HepG2 (cell line): ENCODE results near the gene BEGAIN. TPM values are rescaled to one million over a fixed set of nuclear protein-coding genes. Genes with fewer than 3 reads are reported as not detected.

Experiments
- ATAC-seq: fragments of 200-7000 bp; cut with Tn5 transposase; 3 replicates; pipeline ENCODE4 v1.9.1; 2020; ENCODE audit warnings: mild to moderate bottlenecking, moderate library complexity
- BruUV-seq: library from RNA; stranded (reverse); fragments of 400-500 nt; replicated peaks from 2 replicates; lab custom pipeline; 2021; lab: Mats Ljungman, UMichigan
- CTCF ChIA-PET: fragments of 300-600 bp; formaldehyde crosslinking; extraction: SDS; loops from one replicate; lab custom pipeline; 2021; ENCODE audit warnings: low total read pairs, inconsistent platforms, low intra/inter-chr PET ratio; lab: Yijun Ruan, JAX
- POLR2A ChIA-PET: fragments of 350-600 bp; sonication (Branson Sonifier 250); formaldehyde crosslinking; loops from one replicate; lab custom pipeline; 2020; ENCODE audit warnings: antibody characterized with exemption, inconsistent platforms; lab: Yijun Ruan, JAX
- DNase-seq: peaks from one replicate; pipeline ENCODE4 v3.0.0-alpha.2; 2015; ENCODE audit warnings: low spot score
- FAIRE-seq: peaks from 3 replicates; lab custom pipeline; 2011; peaks lifted over from hg19 to GRCh38; lab: Jason Lieb, UNC
- H2AFZ ChIP-seq: one replicate; pipeline ENCODE4 v1.6.1; 2011; ENCODE audit warnings: low read length, inconsistent platforms
- H3K27ac ChIP-seq: fragments of 300-600 bp; 3 replicates; pipeline ENCODE4 v1.8.0; 2011; ENCODE audit warnings: mixed run types, mild to moderate bottlenecking, mixed read lengths, low read length, inconsistent platforms; ENCODE audit not compliant: insufficient read depth; ENCODE audit errors: extremely low read length
- H3K27me3 ChIP-seq, 2 experiments: fragments of 200-600 bp in 1 of 2; 2 replicates in 1 of 2; 3 replicates in 1 of 2; pipeline versions ENCODE4 v1.6.0 to v1.8.0; 2011; ENCODE audit warnings: low read length in 2 of 2, mild to moderate bottlenecking in 2 of 2, moderate library complexity in 2 of 2, inconsistent platforms in 1 of 2; ENCODE audit not compliant: insufficient read depth in 2 of 2, control insufficient read depth in 1 of 2
- H3K36me3 ChIP-seq, 2 experiments: fragments of 200-600 bp in 1 of 2; replicated peaks in 1 of 2; 2 replicates in 1 of 2; 3 replicates in 1 of 2; pipeline versions ENCODE4 v1.5.1 to v1.8.0; 2011; ENCODE audit warnings: low read length in 2 of 2, inconsistent platforms in 1 of 2; ENCODE audit not compliant: insufficient read depth in 2 of 2, control insufficient read depth in 1 of 2
- H3K4me1 ChIP-seq: 2 replicates; pipeline ENCODE4 v1.5.1; 2012; ENCODE audit warnings: low read length, inconsistent platforms; ENCODE audit not compliant: insufficient read depth
- H3K4me2 ChIP-seq: 2 replicates; pipeline ENCODE4 v1.6.0; 2011; ENCODE audit warnings: low read depth, low read length, inconsistent platforms
- H3K4me3 ChIP-seq, 3 experiments: fragments of 200-600 bp in 1 of 3; sonication (generic), shearing (Covaris generic) in 1 of 3; replicated peaks in 1 of 3; 2 replicates each; pipeline ENCODE4 v1.5.1; 2011 to 2016; ENCODE audit warnings: low read length in 3 of 3, inconsistent platforms in 2 of 3, low read depth in 2 of 3, mild to moderate bottlenecking in 2 of 3, control low read depth in 1 of 3, mixed read lengths in 1 of 3; ENCODE audit not compliant: insufficient read depth in 1 of 3
- H3K79me2 ChIP-seq: one replicate; pipeline ENCODE4 v1.6.1; 2011; ENCODE audit warnings: low read length, inconsistent platforms; ENCODE audit not compliant: insufficient read depth
- H3K9ac ChIP-seq: 2 replicates; pipeline ENCODE4 v1.6.0; 2011; ENCODE audit warnings: mild to moderate bottlenecking, low read depth, low read length, inconsistent platforms; ENCODE audit not compliant: insufficient read depth
- H3K9me3 ChIP-seq: 2 replicates; pipeline ENCODE4 v1.5.1; 2012; ENCODE audit warnings: mild to moderate bottlenecking, low read length
- H4K20me1 ChIP-seq: 2 replicates; pipeline ENCODE4 v1.6.0; 2011; ENCODE audit warnings: inconsistent platforms, mild to moderate bottlenecking, low read length, moderate library complexity; ENCODE audit not compliant: insufficient read depth
- FOSL1 ChIP-seq: sonication (generic); formaldehyde crosslinking; IDR thresholded peaks from 2 replicates; pipeline ENCODE4 v1.9.0; 2021; ENCODE audit warnings: missing genetic modification reagents, borderline replicate concordance
- FOXP1 ChIP-seq, 2 experiments: fragments of 450-650 bp in 1 of 2; IDR thresholded peaks; 2 replicates each; pipeline ENCODE4 v1.6.1; 2017 to 2018; ENCODE audit warnings: antibody characterized with exemption in 1 of 2
- HMGA1 ChIP-seq: sonication (generic); formaldehyde crosslinking; conservative IDR thresholded peaks from 2 replicates; pipeline ENCODE4 v1.4.0; 2020; ENCODE audit warnings: missing genetic modification reagents
- MED13 ChIP-seq: sonication (generic); formaldehyde crosslinking; IDR thresholded peaks from 2 replicates; pipeline ENCODE4 v1.5.0; 2020; ENCODE audit warnings: missing genetic modification reagents
- MXD4 ChIP-seq: IDR thresholded peaks from 2 replicates; pipeline ENCODE4 v1.6.1; 2016; ENCODE audit warnings: mild to moderate bottlenecking, missing biosample characterization, missing genetic modification reagents
- RAD51 ChIP-seq: fragments of 450-650 bp; IDR thresholded peaks from 2 replicates; pipeline ENCODE4 v1.6.1; 2016; ENCODE audit warnings: borderline replicate concordance
- ZFP62 ChIP-seq: sonication (generic); formaldehyde crosslinking; IDR thresholded peaks from 2 replicates; pipeline ENCODE4 v1.4.0; 2020; ENCODE audit warnings: missing genetic modification reagents
- ZNF224 ChIP-seq: sonication (generic); formaldehyde crosslinking; IDR thresholded peaks from 2 replicates; pipeline ENCODE4 v1.5.0; 2020; ENCODE audit warnings: mild to moderate bottlenecking, missing genetic modification reagents
- ZNF737 ChIP-seq: sonication (generic); formaldehyde crosslinking; IDR thresholded peaks from 2 replicates; pipeline ENCODE4 v1.5.0; 2020; ENCODE audit warnings: missing genetic modification reagents, mild to moderate bottlenecking, borderline replicate concordance
- WGBS: methylation state at CpG from one replicate; pipeline ENCODE4 v1.1.6; 2017; ENCODE audit warnings: low lambda C conversion rate; 5-methylcytosine and 5-hydroxymethylcytosine counted together
- in situ Hi-C: cut with HindIII; loops from 2 replicates; pipeline ENCODE4 v1.10.0; 2017; ENCODE audit warnings: low pct_unique_long_range_greater_than_20kb; ENCODE audit not compliant: extremely low pct_ligation_motif_present
- intact Hi-C: fragments of 100-400 bp; cut with micrococcal nuclease; formaldehyde crosslinking; loops from one replicate; pipeline ENCODE4 v1.10.0; 2022; ENCODE audit not compliant: unreplicated experiment
- polyA plus RNA-seq, 8 experiments: library from polyadenylated mRNA; depleted of rRNA in 3 of 8; stranded (reverse) in 7 of 8; unstranded in 1 of 8; fragments of >200 nt; fragmentation: Illumina TruSeq in 4 of 8; extraction: Trizol in 4 of 8; gene quantifications; 2 replicates each; pipeline versions ENCODE4 v1.2.1 to v1.2.3, GENCODE V29; 2011 to 2016; ENCODE audit warnings: low read depth in 4 of 8, missing spikeins in 1 of 8, mixed read lengths in 1 of 8; ENCODE audit not compliant: insufficient read depth in 1 of 8
- total RNA-seq, 5 experiments: library from RNA; depleted of rRNA; stranded (reverse); fragments of >200 nt; fragmentation: Illumina TruSeq; extraction: Trizol; gene quantifications; 2 replicates each; pipeline ENCODE4 v1.2.3, GENCODE V29; 2016; ENCODE audit warnings: low read depth in 1 of 5
- TF ChIP-seq, protein P1 (sequence below): sonication (generic); formaldehyde crosslinking; IDR thresholded peaks from one replicate; pipeline ENCODE4 v1.5.1; 2020; ENCODE audit warnings: mild to moderate bottlenecking, missing genetic modification reagents; ENCODE audit errors: not compliant biosample characterization
- TF ChIP-seq, protein P2 (sequence below): sonication (generic); formaldehyde crosslinking; conservative IDR thresholded peaks from 2 replicates; pipeline ENCODE4 v1.8.0; 2022; ENCODE audit warnings: missing genetic modification reagents

Gene BEGAIN
- total and polyA plus RNA-seq, 2 of the 13 experiments (the other 11 are each of a cell fraction or from before 2014, with no cell fraction given), result not detected

DNA sequence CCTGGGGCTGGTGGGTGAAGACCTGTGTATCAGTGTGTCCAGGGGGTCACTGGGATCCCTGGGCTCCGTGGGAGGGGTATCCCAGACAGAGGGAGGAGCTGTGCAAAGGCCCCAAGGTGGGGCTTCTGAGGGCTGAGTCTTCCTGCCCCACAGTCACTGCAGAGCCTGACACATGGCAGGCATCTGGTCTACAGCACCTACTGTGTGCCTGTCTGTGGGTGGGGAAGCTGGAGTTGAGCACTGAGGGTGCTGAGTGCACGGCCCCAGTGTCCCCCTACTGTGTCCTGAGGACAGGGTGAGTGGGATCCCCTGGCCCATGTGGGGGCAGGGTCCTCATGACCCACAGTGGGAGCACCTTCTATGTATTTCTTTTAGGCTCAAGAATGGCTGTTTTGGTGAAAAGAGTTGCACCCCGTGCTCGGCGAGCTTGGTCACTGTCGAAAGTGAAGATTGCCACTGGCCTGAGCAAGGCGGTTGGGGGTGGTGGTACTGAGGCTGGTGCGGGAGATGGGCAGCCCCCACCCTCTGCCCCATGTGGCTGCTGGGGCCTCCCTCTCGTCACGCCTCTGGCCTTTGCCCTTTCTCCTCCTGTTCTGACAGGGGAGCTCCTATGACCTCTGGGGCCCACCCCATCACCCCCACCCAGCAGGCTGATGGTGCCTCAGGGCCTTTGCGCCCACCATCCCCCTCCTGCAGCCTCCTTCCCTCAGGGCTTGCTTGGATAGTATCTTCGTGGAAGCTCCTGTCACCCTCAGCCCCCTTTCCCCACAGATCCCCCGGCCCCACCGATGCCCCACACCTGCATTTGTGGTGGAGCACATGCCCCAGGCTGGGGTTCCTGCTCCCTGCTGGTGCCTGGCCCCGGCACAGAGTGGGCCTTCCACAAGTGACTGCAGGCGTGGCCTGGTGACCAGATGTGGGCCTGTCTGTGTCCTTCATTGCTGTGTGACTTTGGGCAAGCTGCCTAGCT is 55.8 kb downstream of the BEGAIN start:
- WGBS, result 87% methylated on average over 12 of the region's 16 CpGs
- Histone ChIP-seq H3K4me3 (no peak overlapping the region), H4K20me1 (no peaks in the 10 kb centered on the region), H3K36me3 (peaks cover 0 to 2% of the 10 kb centered on the region in 2 experiments; a peak in 1 of 5 replicates), H3K9me3 (no peaks in the 10 kb centered on the region), H3K4me2 (no peak overlapping the region), H3K27me3 (peaks cover 0 to 4% of the 10 kb centered on the region in 2 experiments; a peak in 1 of 5 replicates), H3K79me2 (no peaks in the 10 kb centered on the region), H2AFZ (no peak overlapping the region), H3K27ac (no peak overlapping the region), H3K9ac (no peak overlapping the region), H3K4me1 (peaks cover 21% of the 10 kb centered on the region)
- in situ Hi-C loops, result loop anchor here (5.0 kb wide), 1 partner anchor 111 kb away; no protein-coding TSS in a partner anchor
- CTCF ChIA-PET, result no interaction called here
- POLR2A ChIA-PET, result no interaction called here
- no peak for FAIRE-seq
- intact Hi-C loops, result no loop called here
- no peak for ATAC-seq
- TF ChIP-seq MED13 (CRISPR knock-in tag) (no peak), ZNF737 (no peak), HMGA1 (CRISPR knock-in tag) (no peak), ZFP62 (CRISPR knock-in tag) (no peak), MXD4 (CRISPR knock-in tag) (no peak), ZNF224 (no peak), FOXP1 (IDR thresholded peaks at IDR 0.05) (no peak), FOXP1 (CRISPR knock-in tag; IDR thresholded peaks at IDR 0.05) (no peak), RAD51 (no peak), FOSL1 (CRISPR knock-in tag) (no peak)
- TF ChIP-seq, protein P1, sequence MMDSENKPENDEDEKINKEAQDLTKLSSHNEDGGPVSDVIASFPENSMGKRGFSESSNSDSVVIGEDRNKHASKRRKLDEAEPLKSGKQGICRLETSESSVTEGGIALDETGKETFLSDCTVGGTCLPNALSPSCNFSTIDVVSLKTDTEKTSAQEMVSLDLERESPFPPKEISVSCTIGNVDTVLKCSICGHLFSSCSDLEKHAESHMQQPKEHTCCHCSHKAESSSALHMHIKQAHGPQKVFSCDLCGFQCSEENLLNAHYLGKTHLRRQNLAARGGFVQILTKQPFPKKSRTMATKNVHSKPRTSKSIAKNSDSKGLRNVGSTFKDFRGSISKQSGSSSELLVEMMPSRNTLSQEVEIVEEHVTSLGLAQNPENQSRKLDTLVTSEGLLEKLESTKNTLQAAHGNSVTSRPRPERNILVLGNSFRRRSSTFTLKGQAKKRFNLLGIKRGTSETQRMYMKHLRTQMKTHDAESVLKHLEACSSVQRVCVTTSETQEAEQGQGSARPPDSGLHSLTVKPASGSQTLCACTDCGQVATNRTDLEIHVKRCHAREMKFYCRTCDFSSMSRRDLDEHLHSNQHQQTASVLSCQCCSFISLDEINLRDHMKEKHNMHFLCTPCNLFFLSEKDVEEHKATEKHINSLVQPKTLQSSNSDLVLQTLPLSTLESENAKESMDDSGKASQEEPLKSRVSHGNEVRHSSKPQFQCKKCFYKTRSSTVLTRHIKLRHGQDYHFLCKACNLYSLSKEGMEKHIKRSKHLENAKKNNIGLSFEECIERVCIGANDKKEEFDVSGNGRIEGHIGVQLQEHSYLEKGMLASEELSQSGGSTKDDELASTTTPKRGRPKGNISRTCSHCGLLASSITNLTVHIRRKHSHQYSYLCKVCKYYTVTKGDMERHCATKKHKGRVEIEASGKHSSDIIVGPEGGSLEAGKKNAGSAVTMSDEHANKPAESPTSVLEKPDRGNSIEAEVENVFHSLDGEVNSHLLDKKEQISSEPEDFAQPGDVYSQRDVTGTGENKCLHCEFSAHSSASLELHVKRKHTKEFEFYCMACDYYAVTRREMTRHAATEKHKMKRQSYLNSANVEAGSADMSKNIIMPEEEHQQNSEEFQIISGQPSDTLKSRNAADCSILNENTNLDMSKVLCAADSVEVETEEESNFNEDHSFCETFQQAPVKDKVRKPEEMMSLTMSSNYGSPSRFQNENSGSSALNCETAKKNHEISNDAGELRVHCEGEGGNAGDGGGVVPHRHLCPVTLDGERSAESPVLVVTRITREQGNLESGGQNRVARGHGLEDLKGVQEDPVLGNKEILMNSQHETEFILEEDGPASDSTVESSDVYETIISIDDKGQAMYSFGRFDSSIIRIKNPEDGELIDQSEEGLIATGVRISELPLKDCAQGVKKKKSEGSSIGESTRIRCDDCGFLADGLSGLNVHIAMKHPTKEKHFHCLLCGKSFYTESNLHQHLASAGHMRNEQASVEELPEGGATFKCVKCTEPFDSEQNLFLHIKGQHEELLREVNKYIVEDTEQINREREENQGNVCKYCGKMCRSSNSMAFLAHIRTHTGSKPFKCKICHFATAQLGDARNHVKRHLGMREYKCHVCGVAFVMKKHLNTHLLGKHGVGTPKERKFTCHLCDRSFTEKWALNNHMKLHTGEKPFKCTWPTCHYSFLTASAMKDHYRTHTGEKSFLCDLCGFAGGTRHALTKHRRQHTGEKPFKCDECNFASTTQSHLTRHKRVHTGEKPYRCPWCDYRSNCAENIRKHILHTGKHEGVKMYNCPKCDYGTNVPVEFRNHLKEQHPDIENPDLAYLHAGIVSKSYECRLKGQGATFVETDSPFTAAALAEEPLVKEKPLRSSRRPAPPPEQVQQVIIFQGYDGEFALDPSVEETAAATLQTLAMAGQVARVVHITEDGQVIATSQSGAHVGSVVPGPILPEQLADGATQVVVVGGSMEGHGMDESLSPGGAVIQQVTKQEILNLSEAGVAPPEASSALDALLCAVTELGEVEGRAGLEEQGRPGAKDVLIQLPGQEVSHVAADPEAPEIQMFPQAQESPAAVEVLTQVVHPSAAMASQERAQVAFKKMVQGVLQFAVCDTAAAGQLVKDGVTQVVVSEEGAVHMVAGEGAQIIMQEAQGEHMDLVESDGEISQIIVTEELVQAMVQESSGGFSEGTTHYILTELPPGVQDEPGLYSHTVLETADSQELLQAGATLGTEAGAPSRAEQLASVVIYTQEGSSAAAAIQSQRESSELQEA (CRISPR knock-in tag), result no peak
- TF ChIP-seq, protein P2, sequence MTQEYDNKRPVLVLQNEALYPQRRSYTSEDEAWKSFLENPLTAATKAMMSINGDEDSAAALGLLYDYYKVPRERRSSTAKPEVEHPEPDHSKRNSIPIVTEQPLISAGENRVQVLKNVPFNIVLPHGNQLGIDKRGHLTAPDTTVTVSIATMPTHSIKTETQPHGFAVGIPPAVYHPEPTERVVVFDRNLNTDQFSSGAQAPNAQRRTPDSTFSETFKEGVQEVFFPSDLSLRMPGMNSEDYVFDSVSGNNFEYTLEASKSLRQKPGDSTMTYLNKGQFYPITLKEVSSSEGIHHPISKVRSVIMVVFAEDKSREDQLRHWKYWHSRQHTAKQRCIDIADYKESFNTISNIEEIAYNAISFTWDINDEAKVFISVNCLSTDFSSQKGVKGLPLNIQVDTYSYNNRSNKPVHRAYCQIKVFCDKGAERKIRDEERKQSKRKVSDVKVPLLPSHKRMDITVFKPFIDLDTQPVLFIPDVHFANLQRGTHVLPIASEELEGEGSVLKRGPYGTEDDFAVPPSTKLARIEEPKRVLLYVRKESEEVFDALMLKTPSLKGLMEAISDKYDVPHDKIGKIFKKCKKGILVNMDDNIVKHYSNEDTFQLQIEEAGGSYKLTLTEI (CRISPR knock-in tag), result no peak
- DNase-seq, result no peak
- no TSS peak for BruUV-seq
